Vagina (tissue), 2 donors: ENCODE results near the gene SLC5A4.

Source experiments
- CTCF ChIP-seq, 3 experiments: fragments of 450-650 bp in 2 of 3; fragments of 200-600 bp in 1 of 3; sonication (generic) in 1 of 3; IDR thresholded peaks; one replicate each; pipeline ENCODE4 v1.5.1; 2017 to 2019; ENCODE audit warnings: antibody characterized with exemption in 3 of 3, mild to moderate bottlenecking in 2 of 3, moderate library complexity in 2 of 3
- POLR2A ChIP-seq, 2 donors: fragments of 450-650 bp; IDR thresholded peaks; one replicate each; pipeline ENCODE4 v1.6.1; 2017; ENCODE audit warnings: antibody characterized with exemption in 2 of 2, mild to moderate bottlenecking in 2 of 2, moderate library complexity in 2 of 2
- POLR2AphosphoS5 ChIP-seq, 2 donors: sonication (generic); formaldehyde crosslinking; IDR thresholded peaks; one replicate each; pipeline ENCODE4 v1.9.0; 2017; ENCODE audit warnings: antibody characterized with exemption in 2 of 2, mild to moderate bottlenecking in 2 of 2, low read depth in 1 of 2; ENCODE audit not compliant: insufficient read depth in 1 of 2

DNA sequence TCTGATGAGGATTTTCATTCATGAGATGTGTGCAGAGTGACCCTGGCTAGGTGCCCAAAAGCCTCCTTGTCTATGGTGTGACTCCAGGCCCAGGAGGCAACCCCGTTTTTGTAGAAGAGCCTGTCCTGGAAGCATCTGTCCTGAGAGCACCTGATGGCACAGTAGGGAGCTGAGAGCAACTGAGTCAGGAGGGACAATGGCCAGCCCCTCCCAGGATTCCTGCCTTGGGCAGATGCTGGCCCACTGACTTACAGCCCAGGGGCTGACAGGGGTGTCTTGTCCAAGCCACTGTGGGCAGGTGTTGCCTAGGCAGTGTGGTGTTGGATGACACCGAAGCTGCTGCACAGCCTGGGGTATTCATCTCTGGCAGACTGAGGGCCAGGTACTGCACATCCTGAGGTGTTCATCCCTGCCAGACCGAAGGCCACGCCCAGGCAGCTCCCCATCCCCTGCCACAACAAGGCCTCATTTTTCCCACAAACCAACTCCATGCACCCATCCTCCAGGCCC, 47.1 kb downstream of the SLC5A4 start:
- TF ChIP-seq CTCF (IDR thresholded peaks at IDR 0.05) (no peak), POLR2A (IDR thresholded peaks at IDR 0.05) (no peak), POLR2AphosphoS5 (IDR thresholded peaks at IDR 0.05; ENCODE audit: insufficient read depth in 1 of 2, low read depth in 1 of 2) (no peak)
